Activated T-cell treated with anti-CD3 and anti-CD28 coated beads, Interleukin-2, amount 50 U/mL, for 4 hours (primary cell): ENCODE data around the gene BCAS4. TPM values are rescaled to one million over a fixed set of nuclear protein-coding genes. Genes with fewer than 3 reads are reported as not detected.
"Not testable (repeated sequence)": the region's sequence is repeated elsewhere in the genome, so short reads cannot be mapped to it uniquely, and the experiment has no call there.

Experiments used
- ATAC-seq, 2 donors: fragments of 200-7000 bp; cut with Tn5 transposase; one replicate each; pipeline ENCODE4 v1.10.0; 2021
- DNase-seq: peaks from one replicate; pipeline ENCODE4 v3.0.0-alpha.2; 2020
- H3K27me3 Mint-ChIP-seq: one replicate; pipeline ENCODE4 v1.8.0; 2021; ENCODE audit warnings: low read depth, mixed read lengths
- H3K36me3 Mint-ChIP-seq: one replicate; pipeline ENCODE4 v1.8.0; 2022; ENCODE audit warnings: mixed read lengths; ENCODE audit not compliant: insufficient read depth
- H3K4me1 Mint-ChIP-seq: one replicate; pipeline ENCODE4 v1.8.0; 2021; ENCODE audit warnings: low read depth, mixed read lengths
- H3K4me3 Mint-ChIP-seq: one replicate; pipeline ENCODE4 v1.8.0; 2021; ENCODE audit warnings: mild to moderate bottlenecking, moderate library complexity, mixed read lengths
- H3K9me3 Mint-ChIP-seq: one replicate; pipeline ENCODE4 v1.8.0; 2021; ENCODE audit warnings: mixed read lengths
- total RNA-seq, 3 donors: library from RNA; stranded (reverse); gene quantifications; one replicate each; pipeline ENCODE4 v1.2.1, GENCODE V29; 2021

BCAS4 gene
- total RNA-seq, 3 donors from 2014 or later = 10.2 to 13.6 (median 12.7) TPM

GRCh38 chr20:50783903-50784302, 11.0 kb upstream of the BCAS4 start:
- Mint-ChIP-seq H3K4me1 (no peaks in the 10 kb centered on the region), H3K9me3 (no peaks in the 10 kb centered on the region), H3K4me3 (no peak overlapping the region), H3K27me3 (peaks cover 10% of the 10 kb centered on the region), H3K36me3 (no peaks in the 10 kb centered on the region)
- ATAC-seq (no peak), DNase-seq (no peak)

DNA sequence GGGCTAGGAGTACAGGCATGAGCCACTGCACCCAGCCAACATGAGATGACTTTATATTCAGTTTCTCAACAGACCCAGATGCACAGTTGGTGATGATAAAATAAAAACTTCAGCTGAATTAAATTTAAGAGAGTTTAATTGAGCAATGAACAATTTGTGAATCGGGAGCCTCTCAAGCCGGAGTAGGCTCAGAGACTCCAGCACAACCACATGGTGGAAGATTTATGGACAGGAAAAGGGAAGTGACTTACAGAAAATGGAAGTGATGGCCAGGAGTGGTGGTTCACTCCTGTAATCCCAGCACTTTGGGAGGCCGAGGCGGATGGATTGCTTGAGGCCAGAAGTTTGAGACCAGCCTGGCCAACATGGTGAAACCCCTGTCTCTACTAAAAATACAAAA, 10.4 kb upstream of the BCAS4 start:
- Mint-ChIP-seq H3K4me1 (no peaks in the 10 kb centered on the region), H3K9me3 (no peaks in the 10 kb centered on the region), H3K4me3 (no peak overlapping the region), H3K27me3 (peaks cover 7% of the 10 kb centered on the region), H3K36me3 (no peaks in the 10 kb centered on the region)
- DNase-seq (no peak), ATAC-seq (no peak)

- no peak for DNase-seq
- Mint-ChIP-seq H3K4me3 (no peak overlapping the region), H3K36me3 (no peaks in the 10 kb centered on the region), H3K4me1 (peaks cover 4% of the 10 kb centered on the region), H3K27me3 (peaks cover 3% of the 10 kb centered on the region), H3K9me3 (no peaks in the 10 kb centered on the region)
- no peak for ATAC-seq
Measured at GRCh38 chr20:50786703-50787102, 8.2 kb upstream of the BCAS4 start.

DNA sequence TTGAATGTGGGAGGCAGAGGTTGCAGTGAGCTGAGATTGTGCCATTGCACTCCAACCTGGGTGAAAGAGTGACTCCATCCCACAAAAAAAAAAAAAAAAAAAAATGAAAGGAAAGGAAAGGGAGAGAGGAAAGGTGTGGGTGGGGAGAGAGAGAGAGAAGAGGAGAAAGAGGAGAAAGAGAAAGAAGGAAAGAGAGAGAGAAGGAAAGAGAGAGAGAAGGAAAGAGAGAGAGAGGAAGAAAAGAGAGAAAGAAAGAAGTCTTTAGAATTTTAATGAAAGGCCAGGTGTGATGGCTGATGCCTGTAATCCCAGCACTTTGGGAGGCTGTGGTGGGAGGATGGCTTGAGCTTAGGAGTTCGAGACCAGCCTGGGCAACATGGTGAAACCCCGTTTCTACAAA, 7.7 kb upstream of the BCAS4 start:
- ATAC-seq = no peak
- Mint-ChIP-seq H3K36me3 (no peaks in the 10 kb centered on the region), H3K27me3 (peaks cover 3% of the 10 kb centered on the region), H3K4me1 (peaks cover 4% of the 10 kb centered on the region), H3K9me3 (no peaks in the 10 kb centered on the region), H3K4me3 (no peak overlapping the region)
- no peak for DNase-seq

- no peak for DNase-seq
- H3K27me3 Mint-ChIP-seq = peaks cover under 1% of the 10 kb centered on the region
- peaks cover 7% of the 10 kb centered on the region for H3K4me1 Mint-ChIP-seq
- H3K36me3 Mint-ChIP-seq = no peaks in the 10 kb centered on the region
- H3K4me3 Mint-ChIP-seq = no peak overlapping the region
- H3K9me3 Mint-ChIP-seq = no peaks in the 10 kb centered on the region
- ATAC-seq = no peak
Measured at GRCh38 chr20:50788045-50788991, 6.5 kb upstream of the BCAS4 start.

GRCh38 chr20:50789968-50790650, 4.8 kb upstream of the BCAS4 start:
- Mint-ChIP-seq H3K4me3 (no peak overlapping the region), H3K36me3 (no peaks in the 10 kb centered on the region)
- no peak for DNase-seq

GRCh38 chr20:50790651-50791277, 4.1 kb upstream of the BCAS4 start:
- H3K36me3 Mint-ChIP-seq = no peaks in the 10 kb centered on the region
- ATAC-seq = peak; percentile 72 to 76
- H3K4me1 Mint-ChIP-seq = peaks cover 13% of the 10 kb centered on the region
- H3K9me3 Mint-ChIP-seq = no peaks in the 10 kb centered on the region
- peak; percentile 70 for DNase-seq
- H3K27me3 Mint-ChIP-seq = no peaks in the 10 kb centered on the region
- H3K4me3 Mint-ChIP-seq = no peak overlapping the region

More at GRCh38 chr20:50789968-50790650, 4.8 kb upstream of the BCAS4 start:
- Mint-ChIP-seq H3K27me3 (no peaks in the 10 kb centered on the region), H3K9me3 (no peaks in the 10 kb centered on the region), H3K4me1 (peaks cover 9% of the 10 kb centered on the region)
- ATAC-seq = no peak

GRCh38 chr20:50792708-50793574, 1.9 kb upstream of the BCAS4 start:
- DNase-seq (no peak), ATAC-seq (no peak)
- Mint-ChIP-seq H3K9me3 (no peaks in the 10 kb centered on the region), H3K36me3 (no peaks in the 10 kb centered on the region), H3K4me1 (peaks cover 17% of the 10 kb centered on the region), H3K4me3 (peak overlapping the region; percentile 60), H3K27me3 (no peaks in the 10 kb centered on the region)

DNA sequence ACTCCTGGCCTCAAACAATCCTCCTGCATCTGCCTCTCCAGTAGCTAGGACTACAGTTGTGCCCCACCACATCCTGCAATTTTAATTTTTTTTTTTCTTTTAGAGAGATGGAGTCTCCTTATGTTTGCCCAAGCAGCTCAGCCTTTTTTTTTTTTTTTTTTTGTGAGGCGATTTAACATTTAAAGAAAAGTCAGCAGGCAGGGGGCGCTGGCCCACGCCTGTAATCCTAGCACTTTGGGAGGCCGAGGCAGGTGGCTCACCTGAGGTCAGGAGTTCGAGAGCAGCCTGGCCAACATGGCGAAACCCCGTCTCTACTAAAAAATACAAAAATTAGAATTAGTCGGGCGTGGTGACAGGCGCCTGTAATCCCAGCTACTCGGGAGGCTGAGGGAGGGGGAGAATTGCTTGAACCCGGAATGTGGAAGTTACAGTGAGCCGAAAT, 1.3 kb upstream of the BCAS4 start:
- peak overlapping the region; percentile 60 for H3K4me3 Mint-ChIP-seq

DNA sequence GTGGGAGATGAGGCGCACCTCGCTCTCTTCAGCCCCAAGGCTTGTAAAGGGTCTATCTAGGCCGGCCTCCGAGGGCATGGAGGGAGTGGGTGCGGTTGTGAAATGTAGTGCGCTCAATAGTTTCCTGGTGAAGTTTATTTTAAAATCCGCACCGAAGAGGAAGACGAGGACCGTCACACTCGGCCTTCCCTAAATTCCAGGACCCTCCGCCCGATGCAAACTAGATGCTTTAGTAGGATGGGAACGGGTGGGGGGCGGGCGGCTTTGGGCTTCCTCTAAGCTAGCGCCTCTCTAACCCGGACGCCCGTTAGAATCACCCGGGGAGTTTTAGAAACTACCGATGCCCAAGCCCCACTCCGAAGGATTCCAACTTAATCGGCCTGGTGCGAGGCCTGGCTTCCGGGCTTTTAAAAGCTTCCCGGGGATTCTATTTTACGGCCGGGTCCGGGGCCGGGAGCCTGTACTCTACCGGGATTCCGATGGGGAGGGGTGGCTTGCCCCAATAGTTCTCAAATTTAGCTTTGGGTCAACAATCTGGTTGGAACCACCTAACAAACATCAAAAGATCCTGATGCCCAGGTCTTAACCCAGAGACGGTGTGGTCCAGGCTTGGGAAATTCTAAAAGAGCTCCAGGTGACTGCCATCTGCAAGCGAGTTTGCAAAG, 548 bp upstream of the BCAS4 start:
- Mint-ChIP-seq H3K27me3 (no peaks in the 10 kb centered on the region), H3K4me1 (peaks cover 20% of the 10 kb centered on the region)
- no peak for DNase-seq

More for the DNA sequence above, 1.3 kb upstream of the BCAS4 start:
- peaks cover 17% of the 10 kb centered on the region for H3K4me1 Mint-ChIP-seq
- H3K9me3 Mint-ChIP-seq, H3K36me3 Mint-ChIP-seq, H3K27me3 Mint-ChIP-seq, ATAC-seq: not testable (repeated sequence)
- DNase-seq = peak; percentile 28

GRCh38 chr20:50797142-50797541, 2.3 kb downstream of the BCAS4 start:
- H3K27me3 Mint-ChIP-seq = no peaks in the 10 kb centered on the region
- DNase-seq = no peak
- H3K36me3 Mint-ChIP-seq = peaks cover 1% of the 10 kb centered on the region
- no peak for ATAC-seq
- no peaks in the 10 kb centered on the region for H3K9me3 Mint-ChIP-seq
- H3K4me1 Mint-ChIP-seq = peaks cover 19% of the 10 kb centered on the region
- no peak overlapping the region for H3K4me3 Mint-ChIP-seq

More for the DNA sequence above, 548 bp upstream of the BCAS4 start:
- no peaks in the 10 kb centered on the region for H3K9me3 Mint-ChIP-seq
- peak; percentile 3 to 7 for ATAC-seq
- peaks cover 1% of the 10 kb centered on the region for H3K36me3 Mint-ChIP-seq
- peak overlapping the region; percentile 71 for H3K4me3 Mint-ChIP-seq

DNA sequence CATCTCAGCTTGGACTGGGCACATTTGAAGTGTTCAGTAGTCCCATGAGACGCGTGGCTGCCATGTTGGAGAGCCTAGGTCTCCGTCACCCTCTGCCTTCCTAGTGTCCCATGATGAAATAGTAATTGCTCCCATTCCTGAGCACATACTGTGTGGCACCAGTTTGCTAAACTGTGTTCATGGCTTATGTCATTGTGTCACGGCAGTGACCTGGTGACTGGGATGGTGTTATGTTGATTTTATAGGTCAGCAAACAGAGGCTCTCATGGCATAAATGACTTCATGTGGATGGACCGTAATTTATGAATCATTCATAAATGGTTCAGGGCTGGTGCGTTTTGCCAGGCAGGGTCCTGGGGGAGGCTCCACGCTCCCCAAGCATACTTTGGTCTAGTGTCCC, 3.8 kb downstream of the BCAS4 start:
- no peak overlapping the region for H3K4me3 Mint-ChIP-seq
- H3K9me3 Mint-ChIP-seq = no peaks in the 10 kb centered on the region
- H3K4me1 Mint-ChIP-seq = peaks cover 16% of the 10 kb centered on the region
- peaks cover 1% of the 10 kb centered on the region for H3K36me3 Mint-ChIP-seq
- ATAC-seq (no peak), DNase-seq (no peak)
- no peaks in the 10 kb centered on the region for H3K27me3 Mint-ChIP-seq

- Mint-ChIP-seq H3K27me3 (no peaks in the 10 kb centered on the region), H3K9me3 (no peaks in the 10 kb centered on the region), H3K36me3 (peaks cover 1% of the 10 kb centered on the region), H3K4me3 (no peak overlapping the region), H3K4me1 (peaks cover 16% of the 10 kb centered on the region)
- no peak for DNase-seq
- no peak for ATAC-seq
Measured at GRCh38 chr20:50799176-50799889, 4.5 kb downstream of the BCAS4 start.
